Smooth muscle cell (in vitro differentiated cells): ENCODE data around the gene PRKD1. TPM values are rescaled to one million over a fixed set of nuclear protein-coding genes. Genes with fewer than 3 reads are reported as not detected.

Experiments
- DNase-seq: peaks from one replicate; lab custom pipeline; 2025; ENCODE audit not compliant: unreplicated experiment; lab: John Stamatoyannopoulos, UW
- H2AFZ ChIP-seq: fragments of 200-600 bp; sonication (generic); 2 replicates; pipeline ENCODE4 v1.6.0; 2016; ENCODE audit warnings: antibody characterized with exemption, low read depth, mild to moderate bottlenecking
- H3F3A ChIP-seq: fragments of 200-600 bp; sonication (generic); 2 replicates; pipeline ENCODE4 v1.6.0; 2017; ENCODE audit warnings: antibody characterized with exemption, low read depth
- H3K27ac ChIP-seq: fragments of 200-600 bp; sonication (generic); 2 replicates; pipeline ENCODE4 v1.5.1; 2016; ENCODE audit warnings: low read depth, mild to moderate bottlenecking
- H3K27me3 ChIP-seq: fragments of 200-600 bp; sonication (generic); 2 replicates; pipeline ENCODE4 v1.6.1; 2016; ENCODE audit warnings: low read depth, mild to moderate bottlenecking
- H3K36me3 ChIP-seq: fragments of 200-600 bp; sonication (generic); 2 replicates; pipeline ENCODE4 v1.5.1; 2016; ENCODE audit warnings: low read depth
- H3K4me1 ChIP-seq: fragments of 200-600 bp; sonication (generic); 2 replicates; pipeline ENCODE4 v1.5.1; 2016; ENCODE audit warnings: low read depth
- H3K4me2 ChIP-seq: fragments of 200-600 bp; sonication (generic); 2 replicates; pipeline ENCODE4 v1.6.0; 2016; ENCODE audit warnings: mild to moderate bottlenecking
- H3K4me3 ChIP-seq: fragments of 200-600 bp; sonication (generic); 2 replicates; pipeline ENCODE4 v1.5.1; 2016; ENCODE audit warnings: mild to moderate bottlenecking
- H3K79me2 ChIP-seq: fragments of 200-600 bp; sonication (generic); 2 replicates; pipeline ENCODE4 v1.6.0; 2016; ENCODE audit warnings: low read depth, mild to moderate bottlenecking
- H3K9ac ChIP-seq: fragments of 200-600 bp; sonication (generic); 2 replicates; pipeline ENCODE4 v1.6.0; 2016; ENCODE audit warnings: low read depth
- H3K9me3 ChIP-seq: fragments of 200-600 bp; sonication (generic); replicated peaks from 2 replicates; pipeline ENCODE4 v1.5.1; 2016; ENCODE audit warnings: low read depth
- H4K20me1 ChIP-seq: fragments of 200-600 bp; sonication (generic); 2 replicates; pipeline ENCODE4 v1.6.0; 2016; ENCODE audit warnings: low read depth
- WGBS: methylation state at CpG from one replicate; pipeline ENCODE4 v1.1.7; 2016; ENCODE audit warnings: low lambda C conversion rate; 5-methylcytosine and 5-hydroxymethylcytosine counted together
- polyA plus RNA-seq: library from polyadenylated mRNA; unstranded; fragments of >200 nt; fragmentation: Nextera tagmentation; extraction: Ambion mirVana; gene quantifications from 2 replicates; pipeline ENCODE4 v1.2.1, GENCODE V29; 2016
- total RNA-seq: library from RNA; depleted of rRNA; stranded (reverse); fragments of >200 nt; gene quantifications from 2 replicates; pipeline ENCODE4 v1.2.3, GENCODE V29; 2014
- TF ChIP-seq, protein P1 (sequence below): fragments of 200-600 bp; sonication (generic); IDR thresholded peaks from 2 replicates; pipeline ENCODE4 v1.5.1; 2017; ENCODE audit warnings: borderline replicate concordance, mild to moderate bottlenecking, antibody characterized with exemption; ENCODE audit not compliant: insufficient read depth, poor library complexity, severe bottlenecking

Gene PRKD1
- total and polyA plus RNA-seq, 2 experiments from 2014 or later, result 3.7 to 7.2 TPM

DNA sequence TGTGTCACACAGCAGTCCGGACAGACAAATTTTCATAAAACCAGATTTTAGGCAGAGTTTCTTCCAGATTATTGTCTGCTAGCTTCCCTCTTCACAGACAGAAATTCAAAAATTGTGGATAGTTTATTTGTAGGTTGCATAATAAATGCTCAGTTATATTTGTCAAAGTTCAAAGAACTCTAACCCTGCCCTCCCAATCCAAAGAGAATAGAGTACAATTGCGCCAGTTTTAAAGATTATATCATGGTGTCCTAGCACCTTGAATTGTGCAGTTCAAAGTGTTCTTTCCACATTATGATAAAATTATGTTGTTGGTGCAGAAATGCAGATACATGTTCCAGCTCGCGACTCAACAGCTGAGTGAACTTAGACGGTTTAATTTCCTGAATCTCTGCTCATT lies 263.1 kb downstream of the PRKD1 start:
- H2AFZ ChIP-seq, result no peak overlapping the region
- H3K9me3 ChIP-seq, result no peaks in the 10 kb centered on the region
- no peak overlapping the region for H3K9ac ChIP-seq
- no peak overlapping the region for H3K4me3 ChIP-seq
- H3K79me2 ChIP-seq, result no peaks in the 10 kb centered on the region
- no peak overlapping the region for H3K27ac ChIP-seq
- no peak overlapping the region for H3K4me2 ChIP-seq
- H3K4me1 ChIP-seq, result no peaks in the 10 kb centered on the region
- no peaks in the 10 kb centered on the region for H4K20me1 ChIP-seq
- H3K36me3 ChIP-seq, result no peaks in the 10 kb centered on the region
- no peaks in the 10 kb centered on the region for H3K27me3 ChIP-seq
- DNase-seq, result no peak
- TF ChIP-seq, protein P1, sequence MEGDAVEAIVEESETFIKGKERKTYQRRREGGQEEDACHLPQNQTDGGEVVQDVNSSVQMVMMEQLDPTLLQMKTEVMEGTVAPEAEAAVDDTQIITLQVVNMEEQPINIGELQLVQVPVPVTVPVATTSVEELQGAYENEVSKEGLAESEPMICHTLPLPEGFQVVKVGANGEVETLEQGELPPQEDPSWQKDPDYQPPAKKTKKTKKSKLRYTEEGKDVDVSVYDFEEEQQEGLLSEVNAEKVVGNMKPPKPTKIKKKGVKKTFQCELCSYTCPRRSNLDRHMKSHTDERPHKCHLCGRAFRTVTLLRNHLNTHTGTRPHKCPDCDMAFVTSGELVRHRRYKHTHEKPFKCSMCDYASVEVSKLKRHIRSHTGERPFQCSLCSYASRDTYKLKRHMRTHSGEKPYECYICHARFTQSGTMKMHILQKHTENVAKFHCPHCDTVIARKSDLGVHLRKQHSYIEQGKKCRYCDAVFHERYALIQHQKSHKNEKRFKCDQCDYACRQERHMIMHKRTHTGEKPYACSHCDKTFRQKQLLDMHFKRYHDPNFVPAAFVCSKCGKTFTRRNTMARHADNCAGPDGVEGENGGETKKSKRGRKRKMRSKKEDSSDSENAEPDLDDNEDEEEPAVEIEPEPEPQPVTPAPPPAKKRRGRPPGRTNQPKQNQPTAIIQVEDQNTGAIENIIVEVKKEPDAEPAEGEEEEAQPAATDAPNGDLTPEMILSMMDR, result no peak
- no peaks in the 10 kb centered on the region for H3F3A ChIP-seq
- WGBS, result 95% methylated on average over 5 of the region's 5 CpGs

DNA sequence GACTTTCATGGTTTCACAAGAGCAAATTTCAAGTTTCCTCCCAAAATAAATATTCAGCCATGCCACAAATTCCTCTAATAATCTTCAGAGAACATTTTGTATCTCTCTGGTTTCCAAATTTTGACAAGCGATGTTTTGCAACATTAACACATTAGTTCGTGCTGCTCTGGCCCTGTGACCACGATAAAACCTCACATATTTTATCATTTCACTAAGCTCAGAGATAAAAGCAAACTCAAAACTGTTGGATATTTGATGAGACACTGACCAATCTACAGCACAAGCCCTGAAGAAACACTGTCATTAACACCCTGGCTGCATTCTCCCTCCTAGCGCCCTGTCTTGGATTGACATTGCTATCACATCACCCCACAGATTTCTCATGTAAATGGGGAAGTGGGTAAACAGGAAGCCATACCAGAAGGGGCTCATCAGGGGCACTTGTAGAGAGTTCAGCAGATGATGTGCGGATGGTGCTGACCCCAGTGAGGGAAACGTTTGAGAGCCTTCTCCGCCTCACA lies 264.3 kb downstream of the PRKD1 start:
- DNase-seq, result no peak
- Histone ChIP-seq H2AFZ (no peak overlapping the region), H3K27me3 (no peaks in the 10 kb centered on the region), H3K79me2 (no peaks in the 10 kb centered on the region), H3K27ac (no peak overlapping the region), H3K36me3 (no peaks in the 10 kb centered on the region), H3F3A (no peaks in the 10 kb centered on the region), H3K9ac (no peak overlapping the region), H3K4me2 (no peak overlapping the region), H3K4me3 (no peak overlapping the region), H3K4me1 (no peaks in the 10 kb centered on the region), H3K9me3 (no peaks in the 10 kb centered on the region), H4K20me1 (no peaks in the 10 kb centered on the region)
- TF ChIP-seq, protein P1, result no peak
- WGBS, result 59% methylated on average over 7 of the region's 7 CpGs

DNA sequence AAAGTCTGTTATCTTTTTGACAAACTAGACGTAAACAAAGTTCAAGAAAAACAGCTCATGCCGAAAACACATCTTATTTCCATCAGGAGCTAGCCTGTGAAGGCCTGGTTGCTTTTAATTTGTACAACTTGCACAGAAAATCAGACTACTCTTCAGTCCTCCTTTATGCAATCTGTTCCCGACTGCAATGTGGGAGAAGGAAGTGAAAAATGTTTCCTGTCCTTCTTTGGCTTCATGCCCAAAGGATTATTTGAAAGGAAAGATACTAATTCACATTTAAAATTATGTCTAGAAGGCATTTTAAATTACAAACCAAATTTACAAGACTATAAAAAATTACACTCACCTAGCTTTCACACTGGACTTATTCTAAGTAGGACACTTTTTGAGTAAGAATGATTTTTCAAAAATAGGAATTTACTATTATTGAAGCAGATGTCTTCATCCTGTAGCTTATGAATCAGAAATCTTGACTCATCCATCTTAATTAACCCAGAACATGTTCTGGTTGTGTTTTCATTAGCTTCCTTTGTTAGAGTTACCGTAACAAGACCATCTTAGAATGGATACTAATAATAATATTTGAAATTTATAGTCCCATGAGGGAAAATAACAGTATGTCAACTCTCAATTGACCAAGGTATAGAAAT lies 272.6 kb downstream of the PRKD1 start:
- H3F3A ChIP-seq, result no peaks in the 10 kb centered on the region
- no peaks in the 10 kb centered on the region for H3K79me2 ChIP-seq
- H3K9ac ChIP-seq, result no peak overlapping the region
- TF ChIP-seq, protein P1, result no peak
- no peaks in the 10 kb centered on the region for H3K9me3 ChIP-seq
- H3K27ac ChIP-seq, result peak overlapping the region; percentile 8
- H3K36me3 ChIP-seq, result no peaks in the 10 kb centered on the region
- peak overlapping the region; percentile 3 for H3K4me2 ChIP-seq
- WGBS, result 57% methylated on average over 4 of the region's 4 CpGs
- no peak for DNase-seq
- no peak overlapping the region for H3K4me3 ChIP-seq
- H4K20me1 ChIP-seq, result no peaks in the 10 kb centered on the region
- H3K4me1 ChIP-seq, result peaks cover 4% of the 10 kb centered on the region
- H3K27me3 ChIP-seq, result no peaks in the 10 kb centered on the region
- peak overlapping the region; percentile 74 for H2AFZ ChIP-seq

DNA sequence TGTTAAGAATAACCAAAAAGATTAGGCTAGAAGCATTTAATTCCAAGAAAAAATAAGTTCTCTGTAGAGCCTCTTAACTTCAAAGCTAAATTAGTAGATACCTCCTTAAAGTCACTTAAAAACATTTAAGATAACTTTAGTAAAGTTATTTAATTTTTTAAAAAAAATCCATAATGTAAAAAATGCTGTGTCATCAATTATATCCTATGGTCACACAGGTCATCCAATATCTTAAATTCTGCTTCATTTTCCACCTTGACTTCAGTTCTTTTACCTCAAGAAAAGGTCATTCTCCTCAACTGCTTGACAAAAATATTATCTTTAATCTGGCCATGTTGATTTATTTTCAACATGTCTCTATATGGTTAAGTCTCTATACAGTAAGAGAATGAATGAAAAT lies 274.3 kb downstream of the PRKD1 start:
- Histone ChIP-seq H3K27me3 (no peaks in the 10 kb centered on the region), H4K20me1 (no peaks in the 10 kb centered on the region), H3K4me2 (no peak overlapping the region), H3K4me1 (peaks cover 4% of the 10 kb centered on the region), H3K36me3 (no peaks in the 10 kb centered on the region), H2AFZ (no peak overlapping the region), H3K4me3 (no peak overlapping the region), H3K9me3 (peaks cover 2% of the 10 kb centered on the region), H3K79me2 (no peaks in the 10 kb centered on the region), H3K27ac (no peak overlapping the region), H3K9ac (no peak overlapping the region), H3F3A (no peaks in the 10 kb centered on the region)
- DNase-seq, result no peak
- TF ChIP-seq, protein P1, result no peak
